Stimulated activated CD8-positive, alpha-beta memory T cell treated with anti-CD3 and anti-CD28 coated beads, Interleukin-12 subunit alpha, Interleukin-12 subunit beta, amount 100 ng/mL, for 24 hours (primary cell): ENCODE data around the gene ARL4C.

ENCODE experiments used
- DNase-seq: peaks from one replicate; pipeline ENCODE4 v3.0.0-alpha.2; 2020; ENCODE audit errors: extremely low read depth

The ARL4C gene

DNA sequence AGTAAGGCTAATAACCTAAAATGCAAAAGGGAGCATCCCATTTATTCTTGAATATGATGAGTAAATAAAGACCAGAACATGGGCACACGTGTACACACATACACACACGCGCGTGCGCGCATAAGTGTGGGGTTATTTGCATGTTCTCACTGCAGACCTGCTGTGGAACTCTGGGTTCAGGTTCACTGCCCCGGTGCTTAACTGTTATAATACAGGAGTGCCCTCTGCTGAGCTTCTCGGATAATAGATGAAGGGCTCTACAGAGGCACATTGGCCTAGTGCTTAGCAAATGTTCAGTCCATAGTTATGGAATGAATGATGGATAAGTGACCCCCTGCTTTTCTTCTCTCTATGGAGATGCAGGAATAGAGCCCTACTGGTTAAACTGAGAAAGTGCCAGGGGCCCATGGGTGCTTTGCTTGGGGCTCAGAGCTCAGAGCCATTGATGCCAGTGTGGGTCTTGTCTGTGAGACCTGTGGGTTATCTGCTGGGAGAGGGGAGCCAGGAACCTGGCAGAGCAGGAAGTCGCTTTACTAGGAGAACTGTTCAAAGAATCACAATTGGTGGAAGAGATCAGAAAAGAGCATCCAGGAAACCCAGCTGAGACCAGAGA lies 3.6 kb upstream of the ARL4C start:
- no peak for DNase-seq

DNA sequence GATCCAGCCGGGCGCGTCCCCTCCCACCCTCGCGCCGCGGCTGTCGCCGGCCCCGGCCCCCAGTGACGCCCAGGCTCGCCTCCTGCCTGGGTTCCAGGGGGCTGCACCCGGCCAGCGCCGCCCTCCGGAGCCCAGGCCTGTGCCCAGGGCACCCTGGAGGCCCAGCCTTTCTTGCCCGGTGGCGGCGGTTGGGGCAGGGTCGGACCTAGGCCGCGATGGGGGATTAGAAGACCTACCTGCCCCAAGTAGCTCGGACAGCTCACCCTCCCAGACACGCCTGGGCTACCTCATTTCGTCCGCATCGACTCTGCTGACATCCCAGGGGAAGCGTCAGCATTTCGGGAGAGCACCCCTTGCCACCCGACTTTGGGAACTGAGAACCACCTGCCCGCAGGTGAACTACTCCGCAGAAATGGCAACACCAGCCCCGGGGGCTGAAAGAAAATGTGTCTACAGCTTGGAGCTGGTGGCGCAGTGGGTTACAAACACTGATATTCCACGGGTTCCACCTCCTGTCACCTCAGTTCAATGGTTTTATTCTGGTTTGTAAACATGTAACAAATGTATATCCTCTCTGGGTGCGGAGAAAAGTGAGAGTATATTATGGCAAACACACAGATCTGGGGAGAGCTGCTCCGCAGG lies 834 bp upstream of the ARL4C start:
- DNase-seq = no peak

DNA sequence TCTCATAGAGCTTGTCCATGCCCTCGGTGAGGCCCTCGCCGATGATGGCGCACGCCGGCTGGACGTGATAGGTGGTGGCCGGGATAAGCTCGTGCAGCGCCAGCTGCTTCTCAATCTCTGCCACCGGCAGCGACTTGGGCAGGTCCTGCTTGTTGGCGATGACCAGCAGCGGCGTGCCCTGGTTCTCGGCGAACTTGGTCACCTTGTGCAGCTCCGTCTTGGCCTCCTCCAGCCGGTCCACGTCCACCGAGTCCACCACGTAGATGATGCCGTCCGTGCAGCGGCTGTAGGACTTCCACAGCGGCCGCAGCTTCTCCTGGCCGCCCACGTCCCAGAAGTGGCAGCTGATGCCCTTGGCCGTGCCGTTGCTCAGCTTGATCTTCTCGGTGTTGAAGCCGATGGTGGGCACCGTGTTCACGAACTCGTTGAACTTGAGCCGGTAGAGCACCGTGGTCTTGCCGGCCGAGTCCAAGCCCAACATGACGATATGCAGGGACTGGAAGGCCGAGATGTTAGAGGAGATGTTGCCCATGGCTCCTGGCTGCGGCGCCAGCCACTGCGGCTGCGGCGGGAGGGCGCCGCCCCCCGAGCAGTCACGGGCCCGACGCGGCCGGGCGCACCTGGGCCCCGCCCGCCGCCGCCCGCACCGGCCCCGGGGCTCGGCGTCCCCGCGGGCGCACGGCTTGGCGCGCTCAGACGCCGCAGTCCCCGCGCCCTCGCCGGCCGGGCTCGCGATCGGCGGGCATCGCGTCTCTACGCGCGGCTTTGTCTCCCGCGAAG lies 636 bp downstream of the ARL4C start:
- no peak for DNase-seq

DNA sequence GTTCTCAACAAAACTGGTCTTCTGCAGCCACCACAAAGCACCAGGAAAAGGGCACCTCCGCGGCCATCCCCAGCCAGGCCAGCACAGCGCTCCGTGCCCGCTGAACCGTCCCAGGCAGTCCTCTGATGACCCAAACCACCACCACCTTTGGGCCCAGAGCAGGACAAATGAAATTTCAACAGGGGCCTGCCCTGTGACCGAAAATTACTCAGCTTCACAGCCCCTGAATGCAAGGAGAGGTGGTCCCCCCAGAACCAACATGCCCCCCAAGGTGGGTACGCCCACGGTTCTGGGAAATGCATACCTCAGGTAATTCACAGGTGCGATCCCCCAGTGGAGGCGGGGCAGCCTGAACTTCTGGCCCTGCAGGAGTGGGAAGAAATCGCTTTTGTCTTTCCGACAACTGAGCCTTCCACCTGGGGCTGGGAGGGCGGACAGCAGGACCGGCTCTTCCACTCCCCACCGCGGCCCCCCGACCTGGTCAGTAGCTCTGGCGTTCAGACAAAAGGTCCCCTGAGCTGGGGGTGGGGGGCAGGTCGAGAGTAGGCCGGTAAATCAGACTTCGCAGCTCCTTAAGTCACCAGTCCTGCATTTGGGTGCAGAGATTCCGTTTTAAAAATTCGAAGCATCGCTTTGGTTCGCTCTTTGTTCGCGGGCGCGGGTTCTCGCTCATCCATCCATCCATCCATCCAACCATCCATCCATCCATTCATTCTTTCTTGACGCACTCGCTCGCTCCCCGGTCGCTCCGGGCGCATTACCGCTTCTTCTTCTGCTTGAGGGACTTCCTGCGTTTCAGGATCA lies 1.4 kb downstream of the ARL4C start:
- DNase-seq = no peak

DNA sequence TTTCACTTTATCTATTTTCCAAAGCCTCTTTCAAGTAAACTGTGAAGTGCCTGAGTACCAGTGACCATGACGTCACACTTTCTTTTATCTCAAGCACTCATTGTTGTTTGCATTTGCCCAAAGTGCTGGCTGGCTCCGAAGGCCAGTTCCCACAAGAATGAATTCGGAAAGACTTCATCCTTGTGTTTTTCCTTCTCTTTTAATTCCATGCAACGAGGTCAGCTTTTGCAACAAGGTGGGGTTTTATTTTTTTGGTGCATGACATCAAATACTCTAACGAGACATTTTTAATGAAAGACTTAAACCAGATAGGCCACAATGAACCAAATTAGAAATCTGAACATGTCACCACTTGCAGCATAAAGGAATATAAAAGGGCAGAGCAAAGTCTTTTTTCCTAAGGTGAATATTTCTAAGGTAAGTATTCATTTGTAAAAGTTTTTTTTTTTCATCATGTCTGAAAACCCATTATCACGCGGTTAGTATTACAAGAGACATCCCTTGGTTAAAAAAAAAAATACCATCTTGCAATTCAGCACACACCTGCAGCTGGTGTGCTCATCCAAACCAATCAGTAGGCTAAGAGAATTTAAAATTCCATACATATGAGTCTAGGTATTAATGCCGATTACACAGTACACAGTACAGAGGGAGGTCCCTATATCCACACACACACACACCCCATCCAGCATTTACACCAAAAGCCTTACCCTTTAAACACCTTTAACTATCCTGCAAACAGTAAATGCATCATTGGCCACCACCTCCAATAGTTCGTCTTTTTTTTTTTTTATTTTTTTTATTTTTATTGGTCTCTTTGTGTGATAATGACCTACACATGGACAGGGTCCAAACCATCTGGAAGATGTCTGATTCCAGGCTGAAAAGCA lies 2.3 kb downstream of the ARL4C start:
- no peak for DNase-seq

DNA sequence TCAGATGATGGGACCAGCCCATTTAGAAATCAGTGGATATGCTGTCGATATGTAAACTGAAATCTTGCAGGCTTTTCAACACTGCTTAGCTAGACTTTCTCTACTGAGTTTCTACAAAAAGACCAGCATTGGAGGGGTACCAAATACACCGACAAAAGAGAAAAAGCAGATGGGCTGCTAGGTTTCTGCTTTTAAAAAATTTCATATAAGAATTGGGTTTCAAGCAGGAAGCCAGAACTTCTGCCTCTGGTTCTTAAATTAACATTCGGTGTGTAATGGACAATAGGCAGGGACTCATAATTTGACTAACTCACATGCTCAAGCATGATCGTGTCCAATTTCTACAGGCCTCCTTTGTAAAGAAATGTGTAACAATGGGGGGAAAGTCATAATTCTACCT lies 3.1 kb downstream of the ARL4C start:
- no peak for DNase-seq

DNA sequence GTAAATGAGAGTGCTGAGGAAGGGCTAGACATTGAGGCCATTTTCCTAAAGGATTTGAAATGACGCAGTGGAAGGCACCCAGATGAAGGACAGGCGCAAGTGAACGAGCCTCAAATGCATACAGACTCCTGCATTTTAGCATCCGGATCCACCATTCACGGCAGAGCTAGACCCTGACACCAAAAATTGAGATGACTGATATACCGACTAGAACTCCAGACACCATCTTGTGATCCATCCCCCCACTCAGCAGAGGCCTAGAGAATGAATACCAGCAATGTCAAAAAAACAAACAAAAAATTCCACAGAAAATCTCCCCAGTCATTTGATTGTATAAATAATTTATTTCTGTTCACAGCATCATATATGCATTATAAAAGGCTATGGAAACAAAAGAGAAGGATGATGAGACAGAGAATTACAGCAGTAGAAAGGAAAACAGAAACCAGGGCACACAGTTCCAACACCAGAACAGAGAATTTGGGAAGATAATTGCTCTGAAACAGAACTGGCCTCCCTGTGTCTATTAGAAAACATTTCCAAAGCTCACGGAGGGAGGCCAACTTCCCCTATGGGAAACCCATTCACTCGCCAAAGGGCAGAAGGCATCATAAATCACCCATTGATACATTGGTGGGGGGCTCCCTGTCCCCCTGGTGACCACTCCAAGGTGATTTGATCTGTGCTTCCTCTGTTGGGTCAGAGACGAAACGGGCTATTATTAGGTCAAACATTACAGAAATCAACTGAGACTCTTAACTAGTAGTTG lies 4.0 kb downstream of the ARL4C start:
- no peak for DNase-seq

DNA sequence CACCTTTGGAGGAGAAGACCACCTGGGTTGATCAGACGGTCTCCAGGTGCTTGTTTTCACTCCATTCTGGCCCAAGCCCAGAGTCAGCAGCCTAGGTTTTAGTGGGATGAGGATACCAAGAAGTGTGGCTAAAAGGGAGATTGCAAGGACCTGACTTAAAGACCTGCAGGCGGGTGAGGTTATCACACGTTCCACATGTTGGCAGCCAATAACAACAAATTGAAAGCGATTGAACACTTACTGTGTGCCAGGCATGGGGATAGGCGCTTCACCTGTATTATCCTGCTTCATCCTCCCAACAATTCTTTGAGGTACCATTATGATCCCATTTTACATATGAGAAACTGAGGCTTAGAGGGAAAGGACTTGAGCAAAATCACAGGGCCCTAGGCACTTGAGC lies 5.0 kb downstream of the ARL4C start:
- no peak for DNase-seq

DNA sequence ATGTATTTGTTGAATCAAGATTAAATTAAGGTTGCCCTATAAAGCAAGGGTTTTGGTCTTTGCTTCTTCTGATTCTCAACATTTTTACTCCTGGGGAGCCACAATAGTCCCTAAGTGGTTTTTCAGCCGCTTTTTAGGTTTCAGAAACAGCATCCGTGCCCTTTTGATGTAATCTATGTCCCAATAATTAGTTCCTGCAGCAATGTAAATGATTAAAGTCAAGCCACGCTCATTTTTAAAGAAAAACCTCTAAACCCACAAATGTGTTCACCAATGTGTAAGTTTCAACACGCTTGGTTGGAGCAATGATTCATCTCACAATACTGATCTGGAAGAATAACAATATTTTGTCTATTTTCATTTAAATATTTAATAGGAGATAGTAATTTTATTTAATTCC lies 5.6 kb downstream of the ARL4C start:
- no peak for DNase-seq

DNA sequence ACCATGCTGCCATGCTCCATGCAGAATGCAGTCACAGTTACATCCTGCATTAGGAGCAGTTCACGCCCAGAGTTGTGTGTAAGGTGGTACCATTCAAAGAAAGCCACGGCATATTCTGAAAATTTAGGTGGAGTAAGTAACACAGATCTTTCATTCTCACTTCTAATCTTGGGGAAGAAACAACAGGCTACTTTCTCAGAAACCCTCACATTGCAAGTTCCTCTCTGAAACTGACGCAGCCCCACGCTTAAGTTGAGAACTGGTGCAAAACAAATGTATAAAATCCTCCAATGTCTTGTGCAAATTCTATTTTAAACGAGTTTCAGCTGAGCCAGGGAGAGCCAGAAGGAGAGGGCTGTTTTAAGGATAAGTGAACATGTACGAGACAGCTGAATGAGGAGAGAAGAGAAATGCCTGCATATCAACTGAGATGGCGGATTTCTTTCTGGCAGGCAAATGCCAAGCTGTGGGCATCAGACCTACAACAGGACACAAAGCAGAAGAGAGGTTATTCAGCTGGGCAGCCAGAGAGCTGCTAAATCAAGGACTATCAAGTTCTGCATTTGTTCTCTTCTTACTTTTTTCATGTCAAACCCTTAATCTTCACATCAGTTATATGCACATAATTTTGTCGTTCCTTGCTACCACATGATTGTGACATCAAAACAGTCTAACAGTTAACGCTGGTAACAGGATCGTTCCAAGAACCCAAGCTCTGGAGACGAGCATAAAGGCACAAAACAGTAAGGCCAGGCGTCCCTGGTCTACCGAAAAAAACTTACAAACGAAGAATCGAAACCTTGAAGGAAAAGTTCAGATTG lies 6.4 kb downstream of the ARL4C start:
- DNase-seq = no peak

DNA sequence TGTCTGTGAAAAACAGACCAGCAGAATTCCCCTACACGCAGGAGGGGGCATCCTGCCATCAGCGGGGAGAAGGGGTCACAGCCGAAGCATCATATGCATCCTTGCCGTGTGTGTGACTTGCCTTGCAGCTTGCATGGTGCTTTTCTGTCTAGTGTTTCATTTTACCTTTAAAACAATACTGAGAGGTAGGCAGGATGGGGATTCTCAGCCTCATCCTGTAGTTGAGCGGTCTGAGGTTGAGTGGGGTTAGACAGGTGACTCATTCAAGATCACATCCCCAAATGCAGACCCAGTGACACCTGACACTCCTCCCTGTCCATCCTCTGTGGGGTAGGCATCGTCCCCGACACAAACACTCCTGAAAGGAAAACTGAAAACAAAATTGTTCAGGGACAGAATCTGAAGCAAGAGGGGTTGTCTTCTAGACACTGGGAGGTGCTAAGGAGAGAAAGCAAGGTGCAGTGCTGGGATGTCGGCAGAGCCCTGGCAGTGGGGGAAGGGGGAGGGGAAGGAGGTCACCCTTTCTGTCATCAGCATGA lies 7.9 kb downstream of the ARL4C start:
- DNase-seq = no peak

DNA sequence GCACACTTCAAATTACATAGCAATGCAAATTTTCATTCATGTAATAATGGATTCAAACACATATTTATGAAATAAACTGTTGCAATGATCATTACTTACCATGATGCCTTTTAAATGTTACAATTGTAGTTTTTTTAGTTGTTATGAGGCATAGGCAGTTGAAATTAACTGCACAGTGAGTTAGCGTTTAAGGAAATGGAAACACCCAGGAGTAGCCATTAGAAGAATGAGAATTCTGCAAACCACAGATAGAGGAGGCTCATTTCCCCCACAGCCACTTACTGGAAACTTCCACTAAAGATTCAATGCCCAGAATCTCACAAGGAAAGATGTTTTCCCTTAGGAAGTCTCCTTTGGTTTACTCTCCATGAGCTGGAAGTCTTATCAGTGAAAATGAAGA lies 8.4 kb downstream of the ARL4C start:
- no peak for DNase-seq

DNA sequence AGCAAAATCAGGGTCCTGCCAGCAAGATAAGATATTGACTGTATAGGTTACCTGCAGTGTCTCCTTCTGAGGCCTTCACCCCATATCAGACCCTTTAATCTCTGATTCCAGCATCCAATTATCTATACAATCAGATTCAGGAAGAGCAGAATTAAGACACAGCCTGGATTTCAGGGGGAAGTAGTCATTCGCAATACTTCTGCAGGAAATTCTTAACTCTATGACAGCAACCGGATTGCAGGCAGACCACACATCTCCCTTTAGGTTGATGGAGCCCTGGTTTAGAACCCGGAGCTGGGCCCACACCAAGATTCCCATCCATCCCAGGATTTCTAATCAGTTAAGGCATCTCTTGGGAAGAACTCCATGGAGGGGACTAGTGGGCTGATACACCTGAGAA lies 9.5 kb downstream of the ARL4C start:
- no peak for DNase-seq

DNA sequence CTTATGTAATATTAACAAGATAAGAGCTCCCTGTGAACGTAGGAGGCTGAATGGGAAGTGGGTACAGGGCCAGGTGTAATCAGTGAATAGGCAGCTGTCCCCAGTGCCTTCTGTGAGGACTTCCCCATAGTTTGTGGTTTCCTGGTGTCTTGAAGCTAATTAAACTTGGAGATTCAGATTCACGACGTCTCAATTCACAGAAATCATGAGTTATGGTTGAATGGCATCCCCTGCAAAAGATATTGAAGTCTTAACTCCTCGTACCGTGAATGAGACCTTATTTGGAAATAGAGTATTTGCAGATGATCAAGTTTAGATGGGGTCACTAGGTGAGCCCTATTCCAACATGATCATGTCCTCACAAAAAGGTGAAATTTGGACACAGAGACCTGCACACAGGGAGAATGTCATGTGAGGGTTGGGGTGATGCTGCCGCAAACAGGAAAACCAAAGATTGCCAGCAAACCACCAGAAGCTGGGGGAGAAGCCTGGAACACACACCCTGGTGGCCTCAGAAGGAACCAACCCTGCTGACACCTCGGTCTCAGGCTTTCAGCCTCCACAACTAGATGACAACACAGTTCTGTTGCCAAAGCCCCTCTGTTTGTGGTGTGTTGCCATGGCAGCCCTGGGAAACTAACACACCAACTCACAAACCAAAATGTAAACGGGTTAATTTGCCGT lies 13.2 kb downstream of the ARL4C start:
- no peak for DNase-seq

DNA sequence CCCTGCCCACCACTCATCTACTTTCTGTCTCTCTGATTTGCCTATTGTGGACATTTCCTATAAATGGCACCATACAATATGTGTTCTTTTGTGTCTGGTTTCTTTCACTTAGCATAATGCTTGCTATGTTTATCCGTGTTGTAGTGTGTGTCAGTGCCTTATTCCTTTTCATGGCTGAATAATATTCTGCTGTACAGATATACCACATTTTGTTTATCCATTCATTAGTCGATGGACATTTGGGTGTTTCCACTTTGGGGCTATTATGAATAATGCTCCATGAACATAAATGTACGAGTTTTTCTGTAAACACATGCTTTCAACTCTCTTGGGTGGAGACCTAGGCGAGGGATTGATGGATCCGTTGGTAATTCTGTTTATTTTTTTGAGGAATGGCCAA lies 15.6 kb downstream of the ARL4C start:
- DNase-seq = no peak

DNA sequence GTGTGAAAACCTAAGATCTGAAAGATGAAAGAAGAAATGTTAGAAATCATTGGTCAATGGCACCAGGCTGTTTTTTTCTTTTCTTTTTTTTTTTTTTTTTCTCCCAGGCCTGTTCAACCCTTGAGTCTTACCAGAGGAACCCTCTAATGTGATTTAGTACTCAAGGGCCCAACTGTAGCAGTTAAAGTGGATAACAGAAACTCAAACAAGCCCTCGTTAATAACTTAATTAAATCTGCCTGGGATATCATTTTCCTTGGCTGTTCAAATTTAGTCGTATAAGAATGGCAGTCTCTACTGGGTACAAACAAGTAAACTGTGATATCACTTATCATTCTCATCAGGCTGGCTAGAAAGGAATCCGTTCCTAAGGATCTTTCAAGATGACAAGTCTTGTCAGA lies 16.5 kb downstream of the ARL4C start:
- no peak for DNase-seq

DNA sequence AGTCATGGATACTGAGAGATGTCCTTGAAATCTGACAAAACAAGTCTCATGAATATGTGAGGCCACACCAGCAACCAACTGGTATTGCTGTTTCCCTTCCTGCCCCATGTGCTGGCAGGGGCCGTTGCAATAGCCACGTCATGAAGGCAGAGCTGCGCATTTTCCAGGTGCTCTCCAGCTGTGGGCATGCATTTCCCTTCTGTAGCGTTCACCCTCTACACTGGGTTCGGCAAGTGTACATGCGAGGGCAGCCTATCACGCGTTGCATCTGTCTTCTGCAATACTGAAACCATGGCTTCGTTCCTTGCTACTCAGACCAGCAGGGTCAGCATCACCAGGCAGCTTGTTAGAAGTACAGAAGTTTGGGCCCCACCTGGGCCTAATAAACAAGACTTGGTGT lies 17.4 kb downstream of the ARL4C start:
- no peak for DNase-seq

DNA sequence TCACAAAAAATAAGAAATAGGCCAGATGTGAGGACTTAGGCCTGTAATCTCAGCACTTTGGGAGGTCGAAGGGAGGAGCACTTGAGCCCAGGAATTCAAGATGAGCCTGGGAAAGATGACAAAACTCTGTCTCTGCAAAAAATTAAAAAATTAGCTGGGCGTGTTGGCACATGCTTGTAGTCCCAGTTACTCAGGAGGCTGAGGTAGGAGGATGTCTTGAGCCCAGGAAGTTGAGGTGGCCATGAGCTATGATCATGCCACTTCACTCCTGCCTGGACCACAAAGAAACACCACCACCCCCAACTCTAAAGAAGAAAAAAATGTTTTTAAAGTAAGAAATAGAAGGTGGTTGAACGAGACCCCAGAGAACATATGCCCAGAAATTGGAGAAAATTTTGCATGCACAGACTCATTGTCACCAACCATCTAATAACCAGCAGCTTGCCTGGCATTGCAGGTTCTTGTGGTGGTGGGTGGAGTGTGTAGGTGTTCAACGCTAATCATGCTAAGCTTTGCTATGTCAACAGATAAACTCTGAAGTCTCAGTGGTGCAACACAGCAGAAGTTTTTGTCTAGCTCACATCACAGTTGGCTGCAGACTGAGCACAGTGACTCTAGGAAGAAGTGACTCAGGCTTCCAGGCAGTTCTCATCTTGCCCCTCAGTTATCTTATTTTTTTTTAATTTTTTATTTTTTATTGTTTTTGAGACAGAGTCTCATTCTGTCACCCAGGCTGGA lies 18.6 kb downstream of the ARL4C start:
- no peak for DNase-seq
